Measurements from ENCODE around the gene BRICD5. TPM values are rescaled to one million over a fixed set of nuclear protein-coding genes. Genes with fewer than 3 reads are reported as not detected.

Gene BRICD5
- total RNA-seq, 1 donor from 2014 or later = 5.2 TPM

GRCh38 chr16:2180962-2181923 is 29.4 kb downstream of the BRICD5 start:
- Histone ChIP-seq H3F3A (ENCODE audit: low read depth) (peaks cover 5% of the 10 kb centered on the region), H3K27me3 (no peaks in the 10 kb centered on the region), H3K4me2 (no peak overlapping the region), H3K79me2 (ENCODE audit: low read depth) (no peaks in the 10 kb centered on the region), H3K4me1 (no peaks in the 10 kb centered on the region), H3K9me3 (ENCODE audit: low read depth) (no peaks in the 10 kb centered on the region), H3K9ac (no peak overlapping the region), H3K27ac (no peak overlapping the region), H2AFZ (replicated peaks) (no peak overlapping the region), H3K4me3 (no peak overlapping the region), H4K20me1 (ENCODE audit: low read depth) (no peaks in the 10 kb centered on the region), H3K36me3 (no peaks in the 10 kb centered on the region)
- no peak for TF ChIP-seq CTCF (IDR thresholded peaks at IDR 0.05)
- no peak for TF ChIP-seq EZH2 (IDR thresholded peaks at IDR 0.05)
- no peak for TF ChIP-seq EZH2phosphoT487 (IDR thresholded peaks at IDR 0.05)
- H3K4me3 Mint-ChIP-seq = peak overlapping the region; percentile 50
- peaks cover 9% of the 10 kb centered on the region for H3K27me3 Mint-ChIP-seq (ENCODE audit: insufficient read depth, low read depth)
- H3K4me1 Mint-ChIP-seq = peaks cover 3% of the 10 kb centered on the region
- H3K27ac Mint-ChIP-seq = no peak overlapping the region
- H3K9me3 Mint-ChIP-seq = no peaks in the 10 kb centered on the region
- peak; percentile 21 for DNase-seq (ENCODE audit: low spot score)
- H3K36me3 Mint-ChIP-seq = peaks cover 2% of the 10 kb centered on the region

- H3K79me2 ChIP-seq (ENCODE audit: low read depth) = no peaks in the 10 kb centered on the region
- no peaks in the 10 kb centered on the region for H3K9me3 Mint-ChIP-seq
- H3K4me2 ChIP-seq = no peak overlapping the region
- H3K4me3 Mint-ChIP-seq = no peak overlapping the region
- H3K4me1 Mint-ChIP-seq = peaks cover 3% of the 10 kb centered on the region
- H3K9me3 ChIP-seq (ENCODE audit: low read depth) = no peaks in the 10 kb centered on the region
- no peak overlapping the region for H3K27ac ChIP-seq
- DNase-seq (ENCODE audit: low spot score) = no peak
- H3K9ac ChIP-seq = no peak overlapping the region
- peaks cover 2% of the 10 kb centered on the region for H3K36me3 Mint-ChIP-seq
- no peaks in the 10 kb centered on the region for H4K20me1 ChIP-seq (ENCODE audit: low read depth)
- H3K27me3 Mint-ChIP-seq (ENCODE audit: insufficient read depth, low read depth) = peaks cover 11% of the 10 kb centered on the region
- no peak overlapping the region for H3K27ac Mint-ChIP-seq
- TF ChIP-seq EZH2phosphoT487 (IDR thresholded peaks at IDR 0.05) (no peak), EZH2 (IDR thresholded peaks at IDR 0.05) (no peak), CTCF (IDR thresholded peaks at IDR 0.05) (no peak)
- no peaks in the 10 kb centered on the region for H3K27me3 ChIP-seq
- H2AFZ ChIP-seq (replicated peaks) = no peak overlapping the region
- peaks cover 5% of the 10 kb centered on the region for H3F3A ChIP-seq (ENCODE audit: low read depth)
- H3K36me3 ChIP-seq = no peaks in the 10 kb centered on the region
- no peaks in the 10 kb centered on the region for H3K4me1 ChIP-seq
- H3K4me3 ChIP-seq = no peak overlapping the region
These were observed 30.2 kb downstream of the BRICD5 start for GRCh38 chr16:2180461-2180860.

DNA sequence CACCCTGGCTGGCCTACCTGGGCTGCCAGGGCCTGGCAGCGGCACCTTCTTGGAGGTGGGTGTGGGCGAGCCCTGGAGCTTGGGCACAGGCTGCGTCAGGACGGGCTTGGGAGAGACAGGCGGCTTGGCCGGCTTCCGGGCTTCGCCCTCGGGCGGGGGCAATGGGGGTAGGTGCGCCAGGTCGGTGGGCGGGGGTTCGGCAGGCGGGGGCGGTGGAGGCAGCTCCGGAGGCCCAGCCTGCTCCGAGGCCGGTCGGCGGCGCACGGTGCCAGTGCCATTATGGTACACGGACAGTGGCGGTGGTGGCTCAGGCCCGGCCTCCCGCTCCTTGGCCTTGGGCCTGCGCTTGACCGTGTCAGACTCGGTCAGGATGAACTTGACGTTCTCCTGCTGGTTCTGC is 31.1 kb downstream of the BRICD5 start:
- Mint-ChIP-seq H3K4me1 (peaks cover 3% of the 10 kb centered on the region), H3K27me3 (ENCODE audit: insufficient read depth, low read depth) (peaks cover 10% of the 10 kb centered on the region), H3K4me3 (no peak overlapping the region), H3K36me3 (peaks cover 2% of the 10 kb centered on the region), H3K9me3 (no peaks in the 10 kb centered on the region), H3K27ac (no peak overlapping the region)
- no peak for TF ChIP-seq CTCF (IDR thresholded peaks at IDR 0.05)
- no peak for TF ChIP-seq EZH2phosphoT487 (IDR thresholded peaks at IDR 0.05)
- no peak for TF ChIP-seq EZH2 (IDR thresholded peaks at IDR 0.05)
- H4K20me1 ChIP-seq (ENCODE audit: low read depth) = no peaks in the 10 kb centered on the region
- no peaks in the 10 kb centered on the region for H3K36me3 ChIP-seq
- H3K4me1 ChIP-seq = no peaks in the 10 kb centered on the region
- no peak overlapping the region for H3K4me2 ChIP-seq
- H3K9ac ChIP-seq = no peak overlapping the region
- no peak overlapping the region for H2AFZ ChIP-seq (replicated peaks)
- no peak overlapping the region for H3K27ac ChIP-seq
- H3K9me3 ChIP-seq (ENCODE audit: low read depth) = no peaks in the 10 kb centered on the region
- H3K79me2 ChIP-seq (ENCODE audit: low read depth) = no peaks in the 10 kb centered on the region
- peaks cover 5% of the 10 kb centered on the region for H3F3A ChIP-seq (ENCODE audit: low read depth)
- no peak for DNase-seq (ENCODE audit: low spot score)
- H3K4me3 ChIP-seq = no peak overlapping the region
- no peaks in the 10 kb centered on the region for H3K27me3 ChIP-seq
